Neural progenitor cell (in vitro differentiated cells): Measurements from ENCODE around the gene CLNS1A. TPM values are rescaled to one million over a fixed set of nuclear protein-coding genes. Genes with fewer than 3 reads are reported as not detected.

Source experiments
- DNase-seq: peaks from one replicate; pipeline ENCODE4 v3.0.0-alpha.2; 2016; ENCODE audit warnings: low spot score
- H2AFZ ChIP-seq: fragments of 200-600 bp; sonication (generic); replicated peaks from 2 replicates; pipeline ENCODE4 v1.6.1; 2016; ENCODE audit warnings: antibody characterized with exemption
- H3F3A ChIP-seq: fragments of 200-600 bp; sonication (generic); 2 replicates; pipeline ENCODE4 v1.6.1; 2016; ENCODE audit warnings: antibody characterized with exemption, low read depth
- H3K27ac ChIP-seq: fragments of 200-600 bp; sonication (generic); 2 replicates; pipeline ENCODE4 v1.5.1; 2016; ENCODE audit warnings: mild to moderate bottlenecking
- H3K27me3 ChIP-seq: fragments of 200-600 bp; sonication (generic); 2 replicates; pipeline ENCODE4 v1.6.1; 2016; ENCODE audit warnings: mild to moderate bottlenecking, moderate library complexity
- H3K36me3 ChIP-seq: fragments of 200-600 bp; sonication (generic); 2 replicates; pipeline ENCODE4 v1.5.1; 2016
- H3K4me1 ChIP-seq: fragments of 200-600 bp; sonication (generic); 2 replicates; pipeline ENCODE4 v1.6.1; 2016; ENCODE audit warnings: mixed run types
- H3K4me2 ChIP-seq: fragments of 200-600 bp; sonication (generic); 2 replicates; pipeline ENCODE4 v1.6.1; 2016
- H3K4me3 ChIP-seq: fragments of 200-600 bp; sonication (generic); 2 replicates; pipeline ENCODE4 v1.5.1; 2016
- H3K79me2 ChIP-seq: fragments of 200-600 bp; sonication (generic); 2 replicates; pipeline ENCODE4 v1.6.1; 2016; ENCODE audit warnings: low read depth
- H3K9ac ChIP-seq: fragments of 200-600 bp; sonication (generic); 2 replicates; pipeline ENCODE4 v1.6.1; 2016
- H3K9me3 ChIP-seq: fragments of 200-600 bp; sonication (generic); 2 replicates; pipeline ENCODE4 v1.5.1; 2016; ENCODE audit warnings: low read depth
- H4K20me1 ChIP-seq: fragments of 200-600 bp; sonication (generic); 2 replicates; pipeline ENCODE4 v1.6.1; 2016; ENCODE audit warnings: low read depth
- H3K27ac Mint-ChIP-seq: 3 replicates; pipeline ENCODE4 v1.8.0; 2021; ENCODE audit warnings: mixed read lengths
- H3K27me3 Mint-ChIP-seq: 2 replicates; pipeline ENCODE4 v1.8.0; 2022; ENCODE audit warnings: low read depth, mild to moderate bottlenecking, inconsistent platforms, moderate library complexity, mixed read lengths; ENCODE audit not compliant: insufficient read depth
- H3K36me3 Mint-ChIP-seq: 3 replicates; pipeline ENCODE4 v1.8.0; 2021; ENCODE audit warnings: mixed read lengths
- H3K4me1 Mint-ChIP-seq: 3 replicates; pipeline ENCODE4 v1.8.0; 2021; ENCODE audit warnings: mixed read lengths
- H3K4me3 Mint-ChIP-seq: 3 replicates; pipeline ENCODE4 v1.8.0; 2021; ENCODE audit warnings: mild to moderate bottlenecking, moderate library complexity, mixed read lengths
- H3K9me3 Mint-ChIP-seq: 3 replicates; pipeline ENCODE4 v1.8.0; 2020; ENCODE audit warnings: mixed read lengths
- CTCF ChIP-seq: fragments of 200-600 bp; sonication (generic); IDR thresholded peaks from 2 replicates; pipeline ENCODE4 v1.5.1; 2017; ENCODE audit warnings: antibody characterized with exemption, mild to moderate bottlenecking
- EZH2 ChIP-seq: fragments of 200-600 bp; sonication (generic); IDR thresholded peaks from 2 replicates; pipeline ENCODE4 v1.6.1; 2017; ENCODE audit warnings: antibody characterized with exemption, mild to moderate bottlenecking, moderate library complexity
- EZH2phosphoT487 ChIP-seq: fragments of 200-600 bp; sonication (generic); IDR thresholded peaks from 2 replicates; pipeline ENCODE4 v1.6.1; 2017; ENCODE audit warnings: antibody characterized with exemption
- total RNA-seq: library from RNA; depleted of rRNA; stranded (reverse); fragments of >200 nt; gene quantifications from 2 replicates; pipeline ENCODE4 v1.2.3, GENCODE V29; 2015; ENCODE audit warnings: low replicate concordance

CLNS1A gene
- total RNA-seq, 1 donor from 2014 or later = 413 TPM

GRCh38 chr11:77650123-77650522, 12.5 kb upstream of the CLNS1A start:
- Mint-ChIP-seq H3K4me1 (peaks cover 2% of the 10 kb centered on the region), H3K4me3 (no peak overlapping the region), H3K36me3 (no peaks in the 10 kb centered on the region), H3K9me3 (no peaks in the 10 kb centered on the region), H3K27me3 (peaks cover under 1% of the 10 kb centered on the region), H3K27ac (no peak overlapping the region)
- Histone ChIP-seq H3K9ac (no peak overlapping the region), H3F3A (no peaks in the 10 kb centered on the region), H3K27me3 (no peaks in the 10 kb centered on the region), H3K36me3 (no peaks in the 10 kb centered on the region), H3K27ac (no peak overlapping the region), H4K20me1 (no peaks in the 10 kb centered on the region), H3K9me3 (no peaks in the 10 kb centered on the region), H3K79me2 (no peaks in the 10 kb centered on the region), H3K4me3 (no peak overlapping the region), H3K4me2 (no peak overlapping the region), H3K4me1 (no peaks in the 10 kb centered on the region), H2AFZ (no peak overlapping the region)
- TF ChIP-seq EZH2phosphoT487 (no peak), EZH2 (no peak), CTCF (no peak)
- DNase-seq = no peak

- TF ChIP-seq CTCF (no peak), EZH2phosphoT487 (no peak), EZH2 (no peak)
- Mint-ChIP-seq H3K4me1 (peaks cover 2% of the 10 kb centered on the region), H3K27ac (no peak overlapping the region), H3K27me3 (peaks cover 11% of the 10 kb centered on the region), H3K4me3 (no peak overlapping the region), H3K36me3 (no peaks in the 10 kb centered on the region), H3K9me3 (no peaks in the 10 kb centered on the region)
- no peaks in the 10 kb centered on the region for H4K20me1 ChIP-seq
- H3F3A ChIP-seq = no peaks in the 10 kb centered on the region
- no peak overlapping the region for H3K4me3 ChIP-seq
- no peak overlapping the region for H3K4me2 ChIP-seq
- no peaks in the 10 kb centered on the region for H3K4me1 ChIP-seq
- no peaks in the 10 kb centered on the region for H3K27me3 ChIP-seq
- no peak overlapping the region for H2AFZ ChIP-seq
- no peaks in the 10 kb centered on the region for H3K79me2 ChIP-seq
- H3K9me3 ChIP-seq = no peaks in the 10 kb centered on the region
- H3K36me3 ChIP-seq = no peaks in the 10 kb centered on the region
- H3K9ac ChIP-seq = no peak overlapping the region
- no peak overlapping the region for H3K27ac ChIP-seq
- DNase-seq = no peak
Observed at GRCh38 chr11:77647654-77648305, 10.2 kb upstream of the CLNS1A start.

DNA sequence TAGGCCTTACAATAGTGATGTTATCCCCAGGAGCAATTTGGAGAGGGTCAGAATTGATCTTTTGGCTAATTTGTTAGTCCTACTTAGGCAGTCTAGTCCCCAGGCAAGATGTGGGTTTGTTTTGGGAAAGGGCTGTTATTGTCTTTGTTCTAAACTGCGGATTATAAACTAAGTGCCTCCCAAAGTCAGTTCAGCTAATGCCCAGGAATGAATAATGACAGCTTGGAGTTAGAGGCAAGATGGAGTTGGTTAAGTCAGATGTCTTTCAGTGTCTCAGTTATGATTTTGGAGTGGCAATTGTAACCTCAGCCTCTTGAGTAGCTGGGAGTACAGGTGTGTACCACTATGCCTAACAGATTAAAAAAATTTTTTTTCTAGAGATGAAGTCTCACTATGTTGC, 7.3 kb upstream of the CLNS1A start:
- Mint-ChIP-seq H3K27ac (no peak overlapping the region), H3K9me3 (peaks cover 4% of the 10 kb centered on the region), H3K36me3 (no peaks in the 10 kb centered on the region), H3K4me1 (peaks cover 2% of the 10 kb centered on the region), H3K27me3 (peaks cover 13% of the 10 kb centered on the region), H3K4me3 (no peak overlapping the region)
- H3K4me1 ChIP-seq = no peaks in the 10 kb centered on the region
- H2AFZ ChIP-seq = peak overlapping the region; percentile 72
- H4K20me1 ChIP-seq = no peaks in the 10 kb centered on the region
- no peak overlapping the region for H3K9ac ChIP-seq
- no peaks in the 10 kb centered on the region for H3K79me2 ChIP-seq
- DNase-seq = no peak
- H3K4me3 ChIP-seq = no peak overlapping the region
- no peaks in the 10 kb centered on the region for H3F3A ChIP-seq
- no peak for TF ChIP-seq CTCF
- TF ChIP-seq EZH2phosphoT487 = no peak
- TF ChIP-seq EZH2 = no peak
- H3K27me3 ChIP-seq = no peaks in the 10 kb centered on the region
- no peak overlapping the region for H3K27ac ChIP-seq
- no peaks in the 10 kb centered on the region for H3K9me3 ChIP-seq
- no peak overlapping the region for H3K4me2 ChIP-seq
- no peaks in the 10 kb centered on the region for H3K36me3 ChIP-seq
